ENCODE measurements around the gene KRTAP10-1.

GRCh38 chr21:44568261-44568660 lies 28.3 kb upstream of the KRTAP10-1 start:
- TF ChIP-seq CTCF (IDR thresholded peaks at IDR 0.05) (no peak), EP300 (IDR thresholded peaks at IDR 0.05) (no peak), POLR2AphosphoS5 (IDR thresholded peaks at IDR 0.05) (no peak)
